K562 (cell line): ENCODE data around the gene NASP. TPM values are rescaled to one million over a fixed set of nuclear protein-coding genes. Genes with fewer than 3 reads are reported as not detected.

Experiments used
- ATAC-seq: fragments of 200-7000 bp; cut with Tn5 transposase; 3 replicates; pipeline ENCODE4 v1.9.1; 2020; ENCODE audit warnings: moderate library complexity
- BruUV-seq: library from RNA; stranded (reverse); fragments of 400-500 nt; replicated peaks from 2 replicates; lab custom pipeline; 2021; lab: Mats Ljungman, UMichigan
- CTCF ChIA-PET: fragments of 300-600 bp; formaldehyde crosslinking; extraction: SDS; loops from one replicate; lab custom pipeline; 2021; ENCODE audit warnings: low intra/inter-chr PET ratio; lab: Yijun Ruan, JAX
- POLR2A ChIA-PET: fragments of 300-600, 350-650 bp; sonication (Branson Sonifier 250); formaldehyde crosslinking; extraction: SDS; loops from one replicate; lab custom pipeline; 2021; ENCODE audit warnings: antibody characterized with exemption, inconsistent platforms; lab: Yijun Ruan, JAX
- DNase-seq, 4 experiments: peaks; one replicate each; pipeline versions ENCODE4 v3.0.0 to v3.0.0-alpha.2; 2011 to 2018; ENCODE audit warnings: low spot score in 3 of 4, mixed read lengths in 3 of 4; ENCODE audit errors: extremely low read depth in 1 of 4
- FAIRE-seq: peaks from 2 replicates; lab custom pipeline; 2011; peaks lifted over from hg19 to GRCh38; lab: Jason Lieb, UNC
- H2AFZ ChIP-seq: 2 replicates; pipeline ENCODE4 v1.6.0; 2011; ENCODE audit warnings: low read depth, low read length, control low read depth, inconsistent platforms
- H3K27ac ChIP-seq: fragments of 200-600 bp; 3 replicates; pipeline ENCODE4 v1.8.0; 2011; ENCODE audit warnings: low read depth, mild to moderate bottlenecking, control low read depth, inconsistent platforms, low read length, moderate library complexity, mixed read lengths; ENCODE audit errors: extremely low read depth
- H3K27me3 ChIP-seq, 2 experiments: fragments of 300-600 bp in 1 of 2; 2 replicates in 1 of 2; 3 replicates in 1 of 2; pipeline versions ENCODE4 v1.6.0 to v1.8.0; 2011; ENCODE audit warnings: inconsistent platforms in 2 of 2, low read length in 2 of 2, mild to moderate bottlenecking in 1 of 2, mixed read lengths in 1 of 2, moderate library complexity in 1 of 2; ENCODE audit not compliant: control insufficient read depth in 2 of 2, insufficient read depth in 2 of 2
- H3K36me3 ChIP-seq: fragments of 300-600 bp; 3 replicates; pipeline ENCODE4 v1.8.0; 2011; ENCODE audit warnings: mild to moderate bottlenecking, low read length, inconsistent platforms; ENCODE audit not compliant: control insufficient read depth, insufficient read depth
- H3K4me1 ChIP-seq, 2 experiments: fragments of 200-600 bp in 1 of 2; replicated peaks in 1 of 2; 2 replicates in 1 of 2; 3 replicates in 1 of 2; pipeline versions ENCODE4 v1.5.1 to v1.8.0; 2011; ENCODE audit warnings: inconsistent platforms in 2 of 2, low read length in 2 of 2, mild to moderate bottlenecking in 1 of 2, mixed read lengths in 1 of 2, moderate library complexity in 1 of 2; ENCODE audit not compliant: control insufficient read depth in 2 of 2, insufficient read depth in 2 of 2
- H3K4me2 ChIP-seq: 2 replicates; pipeline ENCODE4 v1.6.1; 2011; ENCODE audit warnings: low read length, control low read depth, inconsistent platforms, mixed read lengths; ENCODE audit not compliant: insufficient read depth
- H3K4me3 ChIP-seq: fragments of 200-600 bp; sonication (generic), shearing (Covaris generic); 2 replicates; pipeline ENCODE4 v1.5.1; 2016; ENCODE audit warnings: control low read depth, inconsistent platforms
- H3K79me2 ChIP-seq: fragments of 200-600 bp; 3 replicates; pipeline ENCODE4 v1.8.0; 2011; ENCODE audit warnings: low read length, inconsistent platforms; ENCODE audit not compliant: control insufficient read depth, insufficient read depth
- H3K9ac ChIP-seq, 2 experiments: 2 replicates each; pipeline versions ENCODE4 v1.6.0 to v1.6.1; 2011; ENCODE audit warnings: low read depth in 2 of 2, low read length in 2 of 2, control low read depth in 1 of 2, inconsistent platforms in 1 of 2, mild to moderate bottlenecking in 1 of 2, mixed read lengths in 1 of 2; ENCODE audit not compliant: insufficient read depth in 1 of 2
- H3K9me1 ChIP-seq: one replicate; pipeline ENCODE4 v1.6.0; 2011; ENCODE audit warnings: inconsistent platforms, mild to moderate bottlenecking, low read length, moderate library complexity; ENCODE audit not compliant: control insufficient read depth, insufficient read depth
- H3K9me3 ChIP-seq: replicated peaks from 2 replicates; pipeline ENCODE4 v1.5.1; 2011; ENCODE audit warnings: low read depth, low read length, inconsistent platforms; ENCODE audit not compliant: control insufficient read depth, insufficient read depth
- H4K20me1 ChIP-seq: replicated peaks from 2 replicates; pipeline ENCODE4 v1.6.1; 2011; ENCODE audit warnings: low read length, inconsistent platforms, mixed read lengths; ENCODE audit not compliant: control insufficient read depth, insufficient read depth
- MAFK ChIP-seq: IDR thresholded peaks from 2 replicates; pipeline ENCODE4 v1.6.1; 2011; ENCODE audit warnings: low read length, improper control_type of control experiment
- MBD2 ChIP-seq: sonication (generic); IDR thresholded peaks from 2 replicates; pipeline ENCODE4 v1.6.1; 2016; ENCODE audit warnings: low read depth, borderline replicate concordance
- POLR2A ChIP-seq: fragments of 450-650 bp; conservative IDR thresholded peaks from 2 replicates; pipeline ENCODE4 v1.6.1; 2016
- RBFOX2 ChIP-seq: fragments of 200-400 bp; formaldehyde crosslinking; IDR thresholded peaks from 2 replicates; pipeline ENCODE4 v1.6.1; 2017; ENCODE audit warnings: low read depth, mild to moderate bottlenecking, low read length, moderate library complexity
- SUPT5H ChIP-seq: fragments of 450-650 bp; IDR thresholded peaks from 2 replicates; pipeline ENCODE4 v1.6.1; 2016
- ZNF121 ChIP-seq: sonication (generic); formaldehyde crosslinking; conservative IDR thresholded peaks from 2 replicates; pipeline ENCODE4 v1.8.0; 2022; ENCODE audit warnings: missing genetic modification reagents
- WGBS: fragments of 100-300 bp; shearing (Covaris generic); methylation state at CpG from one replicate; pipeline ENCODE4 v1.1.6; 2016; ENCODE audit warnings: low coverage, mixed read lengths; ENCODE audit not compliant: insufficient coverage; ENCODE audit errors: missing lambda C conversion rate; 5-methylcytosine and 5-hydroxymethylcytosine counted together
- in situ Hi-C: fragments of 300-500 bp; cut with MboI; formaldehyde crosslinking; loops from 4 replicates; pipeline ENCODE4 v1.15.0; 2018; ENCODE audit warnings: inconsistent platforms, mixed read lengths
- intact Hi-C: fragments of 100-400 bp; cut with micrococcal nuclease; formaldehyde crosslinking; loops from 2 replicates; pipeline ENCODE4 v1.14.2; 2022
- polyA plus RNA-seq, 8 experiments: library from polyadenylated mRNA; depleted of rRNA in 4 of 8; stranded (reverse) in 5 of 8; unstranded in 3 of 8; fragments of >200 nt; fragmentation: Nextera tagmentation in 2 of 8; fragmentation: Illumina TruSeq in 1 of 8; extraction: Ambion mirVana in 2 of 8; extraction: Trizol in 1 of 8; gene quantifications; 2 replicates each; pipeline versions ENCODE4 v1.2.1 to v1.2.3, GENCODE V29; 2011 to 2014; ENCODE audit warnings: inconsistent platforms in 1 of 8, missing spikeins in 1 of 8
- total RNA-seq, 7 experiments: library from RNA; depleted of rRNA in 6 of 7; stranded (reverse); fragments of >200 nt in 6 of 7; fragmentation: Illumina TruSeq in 2 of 7; extraction: Trizol in 2 of 7; gene quantifications; 2 replicates each; pipeline versions ENCODE4 v1.2.1 to v1.2.3, GENCODE V29; 2011 to 2021; ENCODE audit warnings: low replicate concordance in 1 of 7

The NASP gene
- total and polyA plus RNA-seq, 9 of the 15 experiments (the other 6 are each of a cell fraction or from before 2014, with no cell fraction given) = 199 to 578 (median 419) TPM

DNA sequence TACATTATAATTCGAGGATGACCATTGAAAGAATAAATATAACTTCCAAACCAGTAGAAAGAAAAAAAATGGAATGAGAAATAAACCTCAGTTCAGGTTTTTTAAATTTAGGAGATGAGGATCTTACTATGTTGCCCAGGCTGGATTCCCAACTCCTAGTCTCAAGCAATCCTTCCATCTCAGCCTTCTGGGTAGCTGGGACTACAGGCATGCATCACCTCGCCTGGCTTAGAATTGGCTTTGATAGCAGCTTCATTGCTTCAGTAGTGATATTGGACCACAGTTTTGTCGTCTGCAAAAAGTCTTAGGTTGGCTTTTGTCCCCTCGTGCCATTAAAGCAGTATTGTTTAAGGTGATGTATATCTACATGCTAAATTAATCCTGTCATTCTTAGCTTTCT is 2.9 kb downstream of the NASP start:
- Histone ChIP-seq H2AFZ (no peak overlapping the region), H4K20me1 (peaks cover 38% of the 10 kb centered on the region), H3K4me2 (peak overlapping the region; percentile 99), H3K27me3 (no peaks in the 10 kb centered on the region), H3K9me1 (peaks cover 6% of the 10 kb centered on the region), H3K79me2 (peaks cover 83% of the 10 kb centered on the region), H3K9ac (peak overlapping the region in 1 of 2 experiments; percentile 28; a peak in 1 of 4 replicates), H3K4me3 (peak overlapping the region; percentile 88; the same call in 1 of the 2 replicates), H3K9me3 (no peaks in the 10 kb centered on the region), H3K27ac (no peak overlapping the region), H3K36me3 (peaks cover 64% of the 10 kb centered on the region), H3K4me1 (peaks cover 6 to 31% of the 10 kb centered on the region in 2 experiments; a peak in 4 of 5 replicates)
- ATAC-seq (no peak), DNase-seq (no peak), FAIRE-seq (no peak)
- 0 out of 2 replicates have a peak, but pooled peaks have one; percentile 27 for TF ChIP-seq SUPT5H
- TF ChIP-seq MBD2 = no peak
- peak; percentile 84 for TF ChIP-seq ZNF121 (CRISPR knock-in tag)
- 0 out of 2 replicates have a peak, but pooled peaks have one; percentile 23 for TF ChIP-seq POLR2A
- 38% methylated on average over 4 of the region's 4 CpGs for WGBS
- in situ Hi-C loops = no loop called here
- no TSS peak for BruUV-seq
- ChIA-PET POLR2A (interaction anchor here (0.5 to 10.2 kb wide), 10 partner anchors 8 to 492 kb away, joined by 3 to 142 read pairs (median 14); partner anchors contain the start of genes MUTYH, PRDX1 and TOE1), CTCF (no interaction called here)
- intact Hi-C loops = no loop called here

- TF ChIP-seq MAFK = no peak
- 0 out of 2 replicates have a peak, but pooled peaks have one; percentile 34 for TF ChIP-seq RBFOX2
- BruUV-seq = no TSS peak
- H2AFZ ChIP-seq = no peak overlapping the region
- 62% methylated on average over 1 of the region's 1 CpG for WGBS
- H3K4me2 ChIP-seq = no peak overlapping the region
- intact Hi-C loops = no loop called here
- no peak overlapping the region for H3K27ac ChIP-seq
- peaks cover 6% of the 10 kb centered on the region for H3K9me1 ChIP-seq
- peaks cover 6 to 27% of the 10 kb centered on the region in 2 experiments; a peak in 4 of 5 replicates for H3K4me1 ChIP-seq
- ChIA-PET CTCF (no interaction called here), POLR2A (interaction anchor here (0.6 to 3.3 kb wide), 5 partner anchors 10 to 90 kb away, joined by 3 to 15 read pairs (median 4); partner anchors contain the start of genes CCDC163 and PRDX1)
- FAIRE-seq (no peak), DNase-seq (no peak), ATAC-seq (no peak)
- in situ Hi-C loops = no loop called here
- H3K27me3 ChIP-seq = no peaks in the 10 kb centered on the region
- no peak overlapping the region for H3K9ac ChIP-seq
- no peaks in the 10 kb centered on the region for H3K9me3 ChIP-seq
- H3K79me2 ChIP-seq = peaks cover 98% of the 10 kb centered on the region
- H4K20me1 ChIP-seq = peaks cover 35% of the 10 kb centered on the region
- peaks cover 92% of the 10 kb centered on the region for H3K36me3 ChIP-seq
- H3K4me3 ChIP-seq = no peak overlapping the region
Observed at GRCh38 chr1:45589861-45590260, 6.0 kb downstream of the NASP start.
